Endodermal cell (in vitro differentiated cells): Measurements from ENCODE around the gene SSR4. TPM values are rescaled to one million over a fixed set of nuclear protein-coding genes. Genes with fewer than 3 reads are reported as not detected.

Experiments
- DNase-seq: peaks from one replicate; pipeline ENCODE4 v3.0.0-alpha.2; 2017
- H3K27ac ChIP-seq: 2 replicates; pipeline ENCODE4 v1.5.1; 2013; ENCODE audit warnings: mild to moderate bottlenecking, low read depth, low read length, moderate library complexity
- H3K27me3 ChIP-seq: 2 replicates; pipeline ENCODE4 v1.6.1; 2013; ENCODE audit warnings: mild to moderate bottlenecking, low read length, moderate library complexity; ENCODE audit not compliant: insufficient read depth, control insufficient read depth, poor library complexity, severe bottlenecking
- H3K36me3 ChIP-seq: 2 replicates; pipeline ENCODE4 v1.7.0; 2013; ENCODE audit warnings: mild to moderate bottlenecking, low read length, moderate library complexity; ENCODE audit not compliant: control insufficient read depth, insufficient read depth
- H3K4me1 ChIP-seq: one replicate; pipeline ENCODE4 v1.7.0; 2013; ENCODE audit warnings: low read length; ENCODE audit not compliant: control insufficient read depth, insufficient read depth
- H3K4me3 ChIP-seq: 2 replicates; pipeline ENCODE4 v1.5.1; 2013; ENCODE audit warnings: mild to moderate bottlenecking, low read length, moderate library complexity
- H3K9ac ChIP-seq: 2 replicates; pipeline ENCODE4 v1.6.1; 2013; ENCODE audit warnings: mild to moderate bottlenecking, low read length, moderate library complexity; ENCODE audit not compliant: poor library complexity, severe bottlenecking; ENCODE audit errors: extremely low read depth
- H3K9me3 ChIP-seq: 2 replicates; pipeline ENCODE4 v1.6.1; 2013; ENCODE audit warnings: mild to moderate bottlenecking, low read length, moderate library complexity; ENCODE audit not compliant: control insufficient read depth
- H3K27ac Mint-ChIP-seq: 2 replicates; pipeline ENCODE4 v1.8.0; 2020; ENCODE audit warnings: mixed read lengths
- H3K27me3 Mint-ChIP-seq: 2 replicates; pipeline ENCODE4 v1.8.0; 2021; ENCODE audit warnings: mild to moderate bottlenecking, mixed read lengths; ENCODE audit not compliant: insufficient read depth
- H3K36me3 Mint-ChIP-seq: 2 replicates; pipeline ENCODE4 v1.8.0; 2020; ENCODE audit warnings: low read depth, mixed read lengths
- H3K4me1 Mint-ChIP-seq: 2 replicates; pipeline ENCODE4 v1.8.0; 2020; ENCODE audit warnings: mixed read lengths
- H3K4me3 Mint-ChIP-seq: 2 replicates; pipeline ENCODE4 v1.8.0; 2020; ENCODE audit warnings: mild to moderate bottlenecking, moderate library complexity, mixed read lengths
- H3K9me3 Mint-ChIP-seq: 2 replicates; pipeline ENCODE4 v1.8.0; 2020; ENCODE audit warnings: mild to moderate bottlenecking, mixed read lengths
- CTCF ChIP-seq: fragments of 200-600 bp; sonication (generic); conservative IDR thresholded peaks from 2 replicates; pipeline ENCODE4 v1.5.0; 2021; ENCODE audit warnings: antibody characterized with exemption, mild to moderate bottlenecking
- WGBS, 2 experiments: methylation state at CpG; one replicate each; pipeline versions ENCODE4 v1.1.5 to v1.1.7; 2013; ENCODE audit warnings: missing lambda C conversion rate in 2 of 2, mixed read lengths in 1 of 2; ENCODE audit not compliant: insufficient coverage in 1 of 2, insufficient read length in 1 of 2; 5-methylcytosine and 5-hydroxymethylcytosine counted together
- total RNA-seq, 2 donors: library from RNA; stranded (reverse); fragmentation: NEBNext Ultra II Directional in 1 of 2; extraction: Animal tissue kit (Norgen Biotek cat#: 25700) in 1 of 2; gene quantifications; 2 replicates in 1 of 2; 3 replicates in 1 of 2; pipeline ENCODE4 v1.2.1, GENCODE V29; 2021

Gene SSR4
- total RNA-seq, 2 donors from 2014 or later = 220 to 236 TPM

GRCh38 chrX:153764786-153765137 is 29.7 kb upstream of the SSR4 start:
- Histone ChIP-seq H3K27ac (no peak overlapping the region), H3K36me3 (no peaks in the 10 kb centered on the region), H3K4me1 (no peaks in the 10 kb centered on the region), H3K9me3 (no peaks in the 10 kb centered on the region), H3K4me3 (no peak overlapping the region), H3K9ac (no peak overlapping the region), H3K27me3 (no peaks in the 10 kb centered on the region)
- Mint-ChIP-seq H3K27me3 (peaks cover 5% of the 10 kb centered on the region), H3K9me3 (peaks cover 54% of the 10 kb centered on the region), H3K36me3 (no peaks in the 10 kb centered on the region), H3K4me3 (no peak overlapping the region), H3K4me1 (no peaks in the 10 kb centered on the region), H3K27ac (no peak overlapping the region)
- no peak for TF ChIP-seq CTCF
- peak; percentile 32 for DNase-seq
- WGBS, 2 experiments = 94% methylated on average over 7 of the region's 7 CpGs; no CpG with 5 or more reads in 1 of the 2 experiments

GRCh38 chrX:153765138-153766079 is 29.1 kb upstream of the SSR4 start:
- H3K27ac ChIP-seq = no peak overlapping the region
- H3K9ac ChIP-seq = no peak overlapping the region
- Mint-ChIP-seq H3K36me3 (no peaks in the 10 kb centered on the region), H3K27me3 (peaks cover 5% of the 10 kb centered on the region), H3K9me3 (peaks cover 52% of the 10 kb centered on the region), H3K4me3 (no peak overlapping the region), H3K4me1 (no peaks in the 10 kb centered on the region), H3K27ac (no peak overlapping the region)
- 89% methylated on average over 24 of the region's 27 CpGs; no CpG with 5 or more reads in 1 of the 2 experiments for WGBS, 2 experiments
- DNase-seq = peak; percentile 47
- H3K36me3 ChIP-seq = no peaks in the 10 kb centered on the region
- TF ChIP-seq CTCF = no peak
- H3K4me1 ChIP-seq = no peaks in the 10 kb centered on the region
- no peak overlapping the region for H3K4me3 ChIP-seq
- H3K27me3 ChIP-seq = no peaks in the 10 kb centered on the region
- no peaks in the 10 kb centered on the region for H3K9me3 ChIP-seq

GRCh38 chrX:153766098-153766817 is 28.2 kb upstream of the SSR4 start:
- peaks cover 5% of the 10 kb centered on the region for H3K27me3 Mint-ChIP-seq
- DNase-seq = peak; percentile 65
- no peaks in the 10 kb centered on the region for H3K36me3 ChIP-seq
- TF ChIP-seq CTCF = no peak
- H3K4me3 ChIP-seq = no peak overlapping the region
- no peak overlapping the region for H3K4me3 Mint-ChIP-seq
- H3K4me1 ChIP-seq = no peaks in the 10 kb centered on the region
- H3K36me3 Mint-ChIP-seq = no peaks in the 10 kb centered on the region
- H3K9me3 Mint-ChIP-seq = peaks cover 48% of the 10 kb centered on the region
- no peak overlapping the region for H3K9ac ChIP-seq
- H3K27ac Mint-ChIP-seq = no peak overlapping the region
- WGBS, 2 experiments = 48% methylated on average over 4 to 19 of the region's 21 CpGs
- H3K9me3 ChIP-seq = no peaks in the 10 kb centered on the region
- no peaks in the 10 kb centered on the region for H3K27me3 ChIP-seq
- peak overlapping the region; percentile 17 for H3K27ac ChIP-seq
- H3K4me1 Mint-ChIP-seq = no peaks in the 10 kb centered on the region
